ENCODE results near the gene IFNA13.

The IFNA13 gene

GRCh38 chr9:21357479-21358460 lies 10.1 kb downstream of the IFNA13 start:
- DNase-seq, result no peak

GRCh38 chr9:21350787-21351186 lies 17.1 kb downstream of the IFNA13 start, which contains the start of gene IFNA6:
IFNA6 (minus strand) TSS chr9:21350887; CDS start chr9:21350887, 0 bp downstream.
- DNase-seq, result no peak

GRCh38 chr9:21348430-21348970 lies 19.4 kb downstream of the IFNA13 start:
- no peak for DNase-seq

- no peak for DNase-seq
These were observed 27.1 kb downstream of the IFNA13 start for GRCh38 chr9:21340735-21341134.

GRCh38 chr9:21336457-21336856 lies 31.4 kb downstream of the IFNA13 start:
- DNase-seq, result no peak

- peak; percentile 97 for DNase-seq
These were observed 32.9 kb downstream of the IFNA13 start, which contains the start of gene KLHL9 for GRCh38 chr9:21334701-21335632. KLHL9 (minus strand) TSS chr9:21335404; CDS start chr9:21334859, 545 bp downstream.

GRCh38 chr9:21333226-21333625 lies 34.6 kb downstream of the IFNA13 start:
- DNase-seq, result no peak

- no peak for DNase-seq
These were observed 36.0 kb downstream of the IFNA13 start for GRCh38 chr9:21331676-21332402.

- DNase-seq, result peak; percentile 33
These were observed 41.2 kb downstream of the IFNA13 start for GRCh38 chr9:21326526-21327139.

GRCh38 chr9:21324047-21324446 lies 43.8 kb downstream of the IFNA13 start:
- DNase-seq, result no peak

GRCh38 chr9:21322911-21323461 lies 44.9 kb downstream of the IFNA13 start:
- DNase-seq, result peak; percentile 33

GRCh38 chr9:21320465-21320864 lies 47.4 kb downstream of the IFNA13 start:
- DNase-seq, result no peak

GRCh38 chr9:21317956-21318923 lies 49.6 kb downstream of the IFNA13 start:
- DNase-seq, result peak; percentile 43

All from NCI-H146 (cell line).